Measurements from ENCODE around the gene HSF2BP. TPM values are rescaled to one million over a fixed set of nuclear protein-coding genes. Genes with fewer than 3 reads are reported as not detected.

HSF2BP gene
- total and polyA plus RNA-seq, 8 donors: 0.11 to 0.32 (median 0.22) TPM

- intact Hi-C loops (cut with DNase I): no loop called here
- WGBS, 2 donors: 81 to 93% methylated on average over 3 of the region's 3 CpGs
- Histone ChIP-seq H3K9me3 (no peaks in the 10 kb centered on the region), H3K4me3 (no peak overlapping the region), H3K4me1 (peaks cover 0 to 7% (median 4%) of the 10 kb centered on the region in 3 donors), H3K27ac (no peak overlapping the region), H3K36me3 (no peaks in the 10 kb centered on the region), H3K27me3 (no peaks in the 10 kb centered on the region)
- no peak for DNase-seq
- FAIRE-seq: no peak
- no peak for TF ChIP-seq CTCF (IDR thresholded peaks at IDR 0.05)
- ATAC-seq: no peak
Measured at GRCh38 chr21:43637530-43638158, 21.6 kb downstream of the HSF2BP start.

GRCh38 chr21:43635436-43635835, 23.9 kb downstream of the HSF2BP start:
- no peak overlapping the region for H3K4me3 ChIP-seq
- H3K36me3 ChIP-seq: no peaks in the 10 kb centered on the region
- no peak for ATAC-seq
- H3K27ac ChIP-seq: no peak overlapping the region
- intact Hi-C loops (cut with DNase I): no loop called here
- DNase-seq: no peak
- FAIRE-seq: no peak
- no peaks in the 10 kb centered on the region for H3K9me3 ChIP-seq
- 80 to 93% methylated on average over 7 of the region's 7 CpGs for WGBS, 2 donors
- H3K4me1 ChIP-seq: peaks cover 0 to 5% (median 4%) of the 10 kb centered on the region in 3 donors
- no peak for TF ChIP-seq CTCF (IDR thresholded peaks at IDR 0.05)
- H3K27me3 ChIP-seq: no peaks in the 10 kb centered on the region

GRCh38 chr21:43634618-43635017, 24.7 kb downstream of the HSF2BP start:
- ATAC-seq (no peak), FAIRE-seq (no peak)
- TF ChIP-seq CTCF (IDR thresholded peaks at IDR 0.05): no peak

GRCh38 chr21:43632373-43632905, 26.8 kb downstream of the HSF2BP start:
- H3K4me3 ChIP-seq: no peak overlapping the region
- no peak for TF ChIP-seq CTCF (IDR thresholded peaks at IDR 0.05)
- no peaks in the 10 kb centered on the region for H3K27me3 ChIP-seq
- ATAC-seq (no peak), FAIRE-seq (no peak), DNase-seq (no peak)
- no peaks in the 10 kb centered on the region for H3K9me3 ChIP-seq
- WGBS, 2 donors: 56 to 78% methylated on average over 4 to 5 of the region's 5 CpGs
- H3K36me3 ChIP-seq: no peaks in the 10 kb centered on the region
- intact Hi-C loops (cut with DNase I): no loop called here
- no peak overlapping the region for H3K27ac ChIP-seq
- H3K4me1 ChIP-seq: no peaks in the 10 kb centered on the region

More at GRCh38 chr21:43634618-43635017, 24.7 kb downstream of the HSF2BP start:
- Histone ChIP-seq H3K4me1 (no peaks in the 10 kb centered on the region), H3K27ac (no peak overlapping the region), H3K9me3 (no peaks in the 10 kb centered on the region), H3K27me3 (no peaks in the 10 kb centered on the region), H3K36me3 (no peaks in the 10 kb centered on the region), H3K4me3 (no peak overlapping the region)
- intact Hi-C loops (cut with DNase I): no loop called here
- WGBS, 2 donors: 65 to 75% methylated on average over 5 of the region's 5 CpGs
- DNase-seq: no peak

- Histone ChIP-seq H3K4me3 (no peak overlapping the region), H3K27ac (no peak overlapping the region), H3K4me1 (no peaks in the 10 kb centered on the region), H3K27me3 (no peaks in the 10 kb centered on the region), H3K9me3 (no peaks in the 10 kb centered on the region), H3K36me3 (no peaks in the 10 kb centered on the region)
- DNase-seq: no peak
- WGBS, 2 donors: 76 to 77% methylated on average over 14 of the region's 14 CpGs
- TF ChIP-seq CTCF (IDR thresholded peaks at IDR 0.05): no peak
- no peak for ATAC-seq
- intact Hi-C loops (cut with DNase I): no loop called here
- FAIRE-seq: no peak
Measured at GRCh38 chr21:43631411-43632107, 27.7 kb downstream of the HSF2BP start.

Measured in pancreas (tissue), 10 donors.